ENCODE data around the gene CADM2.

Gene CADM2

DNA sequence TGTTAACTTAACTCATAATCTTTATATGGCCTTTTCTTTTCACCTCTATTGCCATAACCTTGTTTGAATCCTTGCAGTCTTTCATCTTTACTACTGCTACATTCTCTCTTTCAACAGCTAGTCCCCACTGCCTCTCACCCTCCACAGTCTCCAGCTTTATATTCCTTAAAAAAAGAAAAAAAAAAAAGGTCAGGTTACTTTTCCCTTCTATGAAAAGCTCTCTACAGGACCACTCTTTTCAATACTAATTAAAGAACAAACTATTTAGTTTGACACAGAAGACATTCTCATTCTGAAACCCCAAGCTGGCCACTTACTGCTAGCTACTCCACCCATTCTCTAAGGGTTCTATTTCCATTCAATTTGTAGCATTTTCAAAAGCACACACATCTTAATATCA lies 25.6 kb downstream of the CADM2 start:
- no peak overlapping the region for H3K4me3 ChIP-seq
- H3K27ac ChIP-seq = no peak overlapping the region
- DNase-seq (ENCODE audit: low spot score) = no peak
- TF ChIP-seq, protein P1, sequence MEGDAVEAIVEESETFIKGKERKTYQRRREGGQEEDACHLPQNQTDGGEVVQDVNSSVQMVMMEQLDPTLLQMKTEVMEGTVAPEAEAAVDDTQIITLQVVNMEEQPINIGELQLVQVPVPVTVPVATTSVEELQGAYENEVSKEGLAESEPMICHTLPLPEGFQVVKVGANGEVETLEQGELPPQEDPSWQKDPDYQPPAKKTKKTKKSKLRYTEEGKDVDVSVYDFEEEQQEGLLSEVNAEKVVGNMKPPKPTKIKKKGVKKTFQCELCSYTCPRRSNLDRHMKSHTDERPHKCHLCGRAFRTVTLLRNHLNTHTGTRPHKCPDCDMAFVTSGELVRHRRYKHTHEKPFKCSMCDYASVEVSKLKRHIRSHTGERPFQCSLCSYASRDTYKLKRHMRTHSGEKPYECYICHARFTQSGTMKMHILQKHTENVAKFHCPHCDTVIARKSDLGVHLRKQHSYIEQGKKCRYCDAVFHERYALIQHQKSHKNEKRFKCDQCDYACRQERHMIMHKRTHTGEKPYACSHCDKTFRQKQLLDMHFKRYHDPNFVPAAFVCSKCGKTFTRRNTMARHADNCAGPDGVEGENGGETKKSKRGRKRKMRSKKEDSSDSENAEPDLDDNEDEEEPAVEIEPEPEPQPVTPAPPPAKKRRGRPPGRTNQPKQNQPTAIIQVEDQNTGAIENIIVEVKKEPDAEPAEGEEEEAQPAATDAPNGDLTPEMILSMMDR (IDR thresholded peaks at IDR 0.05) = no peak

DNA sequence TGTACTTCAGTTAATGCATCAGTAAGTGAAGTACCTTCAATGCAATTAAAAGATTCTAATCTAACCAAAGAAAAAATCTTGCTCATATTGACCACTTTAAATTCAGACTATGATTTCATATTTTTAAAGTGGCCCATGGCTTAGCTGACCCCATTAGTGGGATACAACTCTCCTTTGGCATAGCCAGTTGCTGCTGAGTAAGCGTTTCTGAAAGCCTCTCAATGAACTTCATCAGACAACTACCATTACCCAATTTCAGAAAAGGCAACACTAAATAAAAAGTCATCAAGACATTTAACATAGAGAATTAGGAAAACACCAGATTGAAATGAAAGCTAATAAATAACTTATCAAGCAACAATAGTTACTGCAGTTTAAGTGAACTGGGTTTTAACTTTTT lies 27.0 kb downstream of the CADM2 start:
- H3K4me3 ChIP-seq = no peak overlapping the region
- H3K27ac ChIP-seq = no peak overlapping the region
- TF ChIP-seq, protein P1 (IDR thresholded peaks at IDR 0.05) = no peak
- no peak for DNase-seq (ENCODE audit: low spot score)

GRCh38 chr3:84987706-84988504 lies 29.1 kb downstream of the CADM2 start:
- TF ChIP-seq, protein P1 (IDR thresholded peaks at IDR 0.05) = no peak
- no peak for DNase-seq (ENCODE audit: low spot score)
- no peak overlapping the region for H3K27ac ChIP-seq
- no peak overlapping the region for H3K4me3 ChIP-seq

DNA sequence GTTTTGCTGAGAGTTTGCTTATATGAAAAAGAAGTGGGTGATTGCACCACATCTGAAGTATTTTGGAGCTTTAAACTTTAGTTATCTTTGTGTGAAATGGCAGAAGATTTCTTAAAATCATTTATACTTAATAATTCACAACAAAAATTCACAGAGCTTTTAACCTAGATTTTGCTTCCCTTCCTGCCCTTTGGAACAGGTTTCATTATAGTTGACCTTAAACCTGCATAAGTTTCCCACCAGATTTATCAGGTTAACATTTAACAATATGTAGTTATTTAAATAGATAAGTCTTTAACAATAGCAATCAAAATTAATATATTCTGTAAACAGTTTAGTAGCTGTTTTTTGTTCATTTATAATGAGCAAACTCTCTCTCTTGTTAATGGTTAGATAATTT lies 30.3 kb downstream of the CADM2 start:
- TF ChIP-seq, protein P1 (IDR thresholded peaks at IDR 0.05) = no peak
- H3K4me3 ChIP-seq = no peak overlapping the region
- DNase-seq (ENCODE audit: low spot score) = no peak
- no peak overlapping the region for H3K27ac ChIP-seq

- DNase-seq (ENCODE audit: low spot score) = no peak
- Histone ChIP-seq H3K4me3 (no peak overlapping the region), H3K27ac (no peak overlapping the region)
- TF ChIP-seq, protein P1 (IDR thresholded peaks at IDR 0.05) = no peak
These were observed 32.7 kb downstream of the CADM2 start for GRCh38 chr3:84991422-84991900.

GRCh38 chr3:84993956-84994355 lies 35.2 kb downstream of the CADM2 start:
- TF ChIP-seq, protein P1 (IDR thresholded peaks at IDR 0.05) = no peak
- no peak for DNase-seq (ENCODE audit: low spot score)
- Histone ChIP-seq H3K27ac (no peak overlapping the region), H3K4me3 (no peak overlapping the region)

- Histone ChIP-seq H3K4me3 (no peak overlapping the region), H3K27ac (no peak overlapping the region)
- no peak for DNase-seq (ENCODE audit: low spot score)
- TF ChIP-seq, protein P1 (IDR thresholded peaks at IDR 0.05) = no peak
These were observed 39.8 kb downstream of the CADM2 start for GRCh38 chr3:84998545-84998944.

Measured in coronary artery (tissue), 2 donors.